ENCODE results near the gene TBX10.

DNA sequence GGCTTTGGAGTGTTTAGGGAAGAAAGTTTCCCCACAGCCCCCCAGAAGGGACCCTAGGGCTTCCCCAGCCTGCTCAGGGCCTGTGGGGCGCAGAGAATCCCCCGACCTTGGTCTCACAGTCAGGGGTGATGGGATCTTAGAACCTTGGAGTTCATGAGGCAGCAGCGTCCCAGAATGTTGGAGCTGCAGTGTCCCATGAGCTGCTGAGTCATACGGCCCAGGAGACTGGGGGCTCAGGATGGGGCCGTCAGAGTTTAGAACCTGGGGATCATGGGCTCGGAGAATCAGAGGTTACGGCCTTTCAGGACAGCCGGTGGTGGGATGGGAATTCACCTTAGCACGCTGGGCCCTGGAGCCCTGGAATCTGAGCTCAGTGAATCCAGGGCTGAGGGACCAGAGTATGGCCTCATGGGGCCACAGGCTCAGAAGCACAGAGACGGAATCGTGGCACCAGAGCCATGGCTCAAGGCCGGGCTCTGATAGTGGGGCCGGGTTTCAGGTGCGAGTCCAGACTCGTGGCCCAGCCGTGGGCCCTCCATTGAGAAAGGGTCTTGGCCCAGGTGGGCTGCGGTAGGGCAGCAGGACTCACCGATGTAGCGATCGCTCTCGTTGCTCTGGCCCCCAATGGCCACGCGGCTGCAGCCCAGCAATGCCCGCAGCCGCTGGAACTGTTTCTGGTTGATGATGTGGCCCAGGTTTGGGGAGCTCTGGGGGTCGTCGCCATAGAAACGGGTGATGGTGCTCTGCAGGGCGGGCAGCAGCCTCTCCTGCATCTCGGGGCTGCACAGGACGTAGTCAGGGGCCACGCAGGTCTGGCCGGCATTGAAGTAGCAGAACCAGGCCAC lies 25.4 kb upstream of the TBX10 start:
- TF ChIP-seq ZNF274 (IDR thresholded peaks at IDR 0.05; ENCODE audit: low read depth, low read length) (no peak), SUZ12 (IDR thresholded peaks at IDR 0.05; ENCODE audit: extremely low read depth, insufficient read depth, insufficient read length) (no peak), YY1 (IDR thresholded peaks at IDR 0.05; ENCODE audit: insufficient read depth, insufficient read length) (no peak)

Measured in NT2/D1 (cell line).